Adrenal gland (tissue), 12 donors: ENCODE results near the gene ACTG1. TPM values are rescaled to one million over a fixed set of nuclear protein-coding genes. Genes with fewer than 3 reads are reported as not detected.

ENCODE experiments used
- DNase-seq, 7 donors: peaks; one replicate each; pipeline ENCODE4 v3.0.0-alpha.2; 2019 to 2020
- H3K27ac ChIP-seq, 5 donors: fragments of 200-600 bp; sonication (generic) in 4 of 5; 1 replicate in 3 of 5; 2 replicates in 2 of 5; pipeline versions ENCODE4 v1.5.1 to v1.8.0; 2016 to 2020; ENCODE audit warnings: mild to moderate bottlenecking in 1 of 5
- H3K27me3 ChIP-seq: fragments of 200-600 bp; 2 replicates; pipeline ENCODE4 v1.8.0; 2021
- H3K36me3 ChIP-seq, 2 donors: fragments of 200-600 bp; replicated peaks in 1 of 2; 1 replicate in 1 of 2; 2 replicates in 1 of 2; pipeline versions ENCODE4 v1.5.1 to v1.8.0; 2018 to 2022
- H3K4me1 ChIP-seq, 2 donors: fragments of 200-600 bp; replicated peaks in 1 of 2; 1 replicate in 1 of 2; 2 replicates in 1 of 2; pipeline versions ENCODE4 v1.5.1 to v1.8.0; 2018 to 2021
- H3K4me3 ChIP-seq, 4 donors: fragments of 200-600 bp; sonication (generic) in 3 of 4; one replicate each; pipeline ENCODE4 v1.5.1; 2016 to 2018
- H3K9me3 ChIP-seq, 3 donors: fragments of 200-600 bp; sonication (generic) in 1 of 3; replicated peaks in 1 of 3; 1 replicate in 2 of 3; 2 replicates in 1 of 3; pipeline versions ENCODE4 v1.5.1 to v1.8.0; 2016 to 2021
- POLR2A ChIP-seq, 2 donors: fragments of 450-650 bp; IDR thresholded peaks; one replicate each; pipeline ENCODE4 v1.6.1; 2017; ENCODE audit warnings: antibody characterized with exemption in 2 of 2, mild to moderate bottlenecking in 2 of 2, moderate library complexity in 1 of 2
- WGBS, 4 donors: extraction: QIAGEN DNeasy Blood & Tissue Kit in 2 of 4; methylation state at CpG; one replicate each; pipeline versions ENCODE4 v1.1.5 to v1.1.7; 2013 to 2017; 5-methylcytosine and 5-hydroxymethylcytosine counted together
- intact Hi-C, 2 donors: fragments of 100-400 bp; cut with DNase I; formaldehyde crosslinking; loops; one replicate each; pipeline versions ENCODE4 v1.14.1 to v1.15.0; 2022 to 2023
- polyA plus RNA-seq, 3 donors: library from polyadenylated mRNA; stranded (reverse); fragments of 200-250 nt in 2 of 3; fragments of 350-450 nt in 1 of 3; fragmentation: Illumina TruSeq in 1 of 3; extraction: RNeasy Lipid Tissue Mini Kit (QIAGEN cat#74804) in 1 of 3; gene quantifications; one replicate each; pipeline ENCODE4 v1.2.3, GENCODE V29; 2013 to 2014
- total RNA-seq, 9 donors: library from RNA; depleted of rRNA in 4 of 9; stranded (reverse); fragments of >200 nt in 4 of 9; fragments of 120-200 nt in 1 of 9; fragmentation: NEBNext Ultra II Directional in 1 of 9; extraction: Animal tissue kit (Norgen Biotek cat#: 25700) in 1 of 9; gene quantifications; one replicate each; pipeline versions ENCODE4 v1.1.0 to v1.2.4, GENCODE V29; 2013 to 2023
- TF ChIP-seq, protein P1 (sequence below), 6 experiments: fragments of 450-650 bp in 4 of 6; fragments of 200-600 bp in 2 of 6; sonication (generic) in 1 of 6; IDR thresholded peaks; 1 replicate in 5 of 6; 2 replicates in 1 of 6; pipeline versions ENCODE4 v1.5.1 to v1.8.0; 2016 to 2021; ENCODE audit warnings: antibody characterized with exemption in 6 of 6, mild to moderate bottlenecking in 2 of 6, moderate library complexity in 1 of 6
- donor health status: healthy with polysubstance abuse.
- donor health status: Bipolar disorder and iron deficiency.
- donor health status: DM: yes; HTN: yes; CAD: no.
- donor health status: DM: no; HTN: no; CAD: no.
- donor health status: DM: no; HTN: no; CAD: no.
- donor health status: DM: yes; HTN: yes; CAD: no.

ACTG1 gene
- total and polyA plus RNA-seq, 12 donors: 828 to 6,446 (median 2,144) TPM

DNA sequence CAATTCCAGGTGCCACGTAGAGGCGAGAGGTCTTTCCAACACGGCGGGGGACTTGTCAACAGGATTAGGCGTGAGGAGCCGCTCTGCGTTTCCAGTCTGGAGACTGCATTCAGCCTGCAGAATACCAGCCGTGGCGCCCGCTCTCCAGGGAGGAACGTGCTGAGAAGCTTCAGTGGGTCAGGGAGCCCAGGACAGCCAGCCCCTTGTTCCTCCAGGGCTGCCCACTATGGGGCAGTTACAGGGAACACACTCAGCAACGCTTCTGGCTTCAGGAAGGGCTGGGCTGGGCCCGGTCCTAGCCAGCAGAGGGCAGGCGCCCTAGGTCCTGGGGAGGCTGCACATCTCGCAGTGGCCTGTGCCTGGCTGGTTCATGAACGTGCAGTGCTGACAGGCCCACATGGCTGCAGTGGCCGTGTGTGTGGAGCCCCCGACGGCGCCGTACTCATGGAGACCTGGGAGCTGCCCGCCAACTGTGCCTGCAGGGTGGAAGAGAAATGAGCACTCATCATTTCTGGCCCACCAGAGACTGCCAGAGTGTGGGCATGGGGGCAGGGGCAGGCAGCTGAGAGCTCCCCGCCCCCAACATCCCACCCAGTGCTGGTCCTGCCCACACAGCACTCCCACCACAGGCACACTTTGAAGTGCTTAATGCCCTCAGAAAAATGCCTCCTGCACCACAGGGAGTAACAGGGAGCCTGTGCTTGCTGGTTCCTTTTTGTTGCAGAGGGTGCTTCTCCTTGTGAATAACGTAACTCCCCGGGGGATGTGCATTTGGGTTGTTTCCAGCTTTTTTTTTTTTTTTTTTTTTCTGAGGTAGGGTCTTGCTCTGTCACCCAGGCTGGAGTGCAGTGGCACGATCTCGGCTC is 46.6 kb upstream of the ACTG1 start:
- Histone ChIP-seq H3K36me3 (peaks cover 0 to 71% of the 10 kb centered on the region in 2 donors), H3K9me3 (no peaks in the 10 kb centered on the region), H3K27me3 (no peaks in the 10 kb centered on the region), H3K4me3 (no peak overlapping the region), H3K27ac (no peak overlapping the region), H3K4me1 (peaks cover 13 to 16% of the 10 kb centered on the region in 2 donors)
- TF ChIP-seq, protein P1, sequence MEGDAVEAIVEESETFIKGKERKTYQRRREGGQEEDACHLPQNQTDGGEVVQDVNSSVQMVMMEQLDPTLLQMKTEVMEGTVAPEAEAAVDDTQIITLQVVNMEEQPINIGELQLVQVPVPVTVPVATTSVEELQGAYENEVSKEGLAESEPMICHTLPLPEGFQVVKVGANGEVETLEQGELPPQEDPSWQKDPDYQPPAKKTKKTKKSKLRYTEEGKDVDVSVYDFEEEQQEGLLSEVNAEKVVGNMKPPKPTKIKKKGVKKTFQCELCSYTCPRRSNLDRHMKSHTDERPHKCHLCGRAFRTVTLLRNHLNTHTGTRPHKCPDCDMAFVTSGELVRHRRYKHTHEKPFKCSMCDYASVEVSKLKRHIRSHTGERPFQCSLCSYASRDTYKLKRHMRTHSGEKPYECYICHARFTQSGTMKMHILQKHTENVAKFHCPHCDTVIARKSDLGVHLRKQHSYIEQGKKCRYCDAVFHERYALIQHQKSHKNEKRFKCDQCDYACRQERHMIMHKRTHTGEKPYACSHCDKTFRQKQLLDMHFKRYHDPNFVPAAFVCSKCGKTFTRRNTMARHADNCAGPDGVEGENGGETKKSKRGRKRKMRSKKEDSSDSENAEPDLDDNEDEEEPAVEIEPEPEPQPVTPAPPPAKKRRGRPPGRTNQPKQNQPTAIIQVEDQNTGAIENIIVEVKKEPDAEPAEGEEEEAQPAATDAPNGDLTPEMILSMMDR (IDR thresholded peaks at IDR 0.05): no peak
- no peak for TF ChIP-seq POLR2A (IDR thresholded peaks at IDR 0.05)
- 72 to 94% (median 81%) methylated on average over 9 to 27 of the region's 27 CpGs for WGBS, 4 donors
- DNase-seq: no peak
- intact Hi-C loops: no loop called here

- intact Hi-C loops: no loop called here
- TF ChIP-seq POLR2A (IDR thresholded peaks at IDR 0.05): no peak
- TF ChIP-seq, protein P1 (IDR thresholded peaks at IDR 0.05): no peak
- no peak overlapping the region for H3K27ac ChIP-seq
- H3K9me3 ChIP-seq: no peaks in the 10 kb centered on the region
- H3K27me3 ChIP-seq: no peaks in the 10 kb centered on the region
- peaks cover 21 to 27% of the 10 kb centered on the region in 2 donors for H3K4me1 ChIP-seq
- 89 to 100% (median 97%) methylated on average over 1 to 12 of the region's 12 CpGs for WGBS, 4 donors
- no peak overlapping the region for H3K4me3 ChIP-seq
- no peak for DNase-seq
- peaks cover 0 to 62% of the 10 kb centered on the region in 2 donors for H3K36me3 ChIP-seq
These were observed 45.5 kb upstream of the ACTG1 start for GRCh38 chr17:81558115-81558468.

GRCh38 chr17:81557276-81558114 is 44.9 kb upstream of the ACTG1 start:
- H3K9me3 ChIP-seq: no peaks in the 10 kb centered on the region
- H3K27me3 ChIP-seq: no peaks in the 10 kb centered on the region
- intact Hi-C loops: no loop called here
- TF ChIP-seq POLR2A (IDR thresholded peaks at IDR 0.05): no peak
- TF ChIP-seq, protein P1 (IDR thresholded peaks at IDR 0.05): no peak
- H3K27ac ChIP-seq: peak overlapping the region in 1 of 5 donors; percentile 55
- H3K4me3 ChIP-seq: no peak overlapping the region
- H3K36me3 ChIP-seq: peaks cover 0 to 56% of the 10 kb centered on the region in 2 donors
- peaks cover 22 to 27% of the 10 kb centered on the region in 2 donors for H3K4me1 ChIP-seq
- 82 to 92% (median 89%) methylated on average over 9 to 21 of the region's 21 CpGs for WGBS, 4 donors
- no peak for DNase-seq

- 84 to 95% (median 92%) methylated on average over 5 to 6 of the region's 6 CpGs for WGBS, 4 donors
- intact Hi-C loops: no loop called here
- no peak for DNase-seq
- Histone ChIP-seq H3K4me1 (peaks cover 22 to 27% of the 10 kb centered on the region in 2 donors), H3K9me3 (no peaks in the 10 kb centered on the region), H3K27ac (peak overlapping the region in 3 of 5 donors; percentile 24 to 78 (median 55)), H3K27me3 (no peaks in the 10 kb centered on the region), H3K4me3 (no peak overlapping the region), H3K36me3 (peaks cover 0 to 49% of the 10 kb centered on the region in 2 donors)
- TF ChIP-seq, protein P1 (IDR thresholded peaks at IDR 0.05): no peak
- no peak for TF ChIP-seq POLR2A (IDR thresholded peaks at IDR 0.05)
These were observed 44.3 kb upstream of the ACTG1 start for GRCh38 chr17:81556863-81557262.
